AG04450 (cell line): Measurements from ENCODE around the gene TBC1D7. TPM values are rescaled to one million over a fixed set of nuclear protein-coding genes. Genes with fewer than 3 reads are reported as not detected.

Experiments used
- CTCF ChIA-PET: fragments of 300-600, 350-600 bp; formaldehyde crosslinking; extraction: SDS; loops from one replicate; lab custom pipeline; 2022; ENCODE audit warnings: antibody characterized with exemption, inconsistent platforms; lab: Charles Lee
- POLR2A ChIA-PET: fragments of 350-600 bp; formaldehyde crosslinking; extraction: SDS; loops from one replicate; lab custom pipeline; 2021; ENCODE audit warnings: antibody characterized with exemption, inconsistent platforms; lab: Yijun Ruan, JAX
- DNase-seq: peaks from one replicate; pipeline ENCODE4 v3.0.0-alpha.2; 2011; ENCODE audit warnings: low read depth, low spot score
- H3K27ac ChIP-seq: one replicate; pipeline ENCODE4 v1.5.1; 2012; ENCODE audit warnings: low read depth, low read length, control low read depth
- H3K27me3 ChIP-seq: one replicate; pipeline ENCODE4 v1.6.0; 2012; ENCODE audit warnings: low read length; ENCODE audit not compliant: control insufficient read depth, insufficient read depth
- H3K4me3 ChIP-seq: 2 replicates; pipeline ENCODE4 v1.5.1; 2011; ENCODE audit warnings: mild to moderate bottlenecking, low read depth, low read length, control low read depth
- H3K9me3 ChIP-seq: 2 replicates; pipeline ENCODE4 v1.5.1; 2012; ENCODE audit warnings: low read length; ENCODE audit not compliant: control insufficient read depth, insufficient read depth
- polyA plus RNA-seq: library from polyadenylated mRNA; depleted of rRNA; stranded (reverse); fragments of >200 nt; gene quantifications from 2 replicates; pipeline ENCODE4 v1.2.3, GENCODE V29; 2011
- TF ChIP-seq, protein P1 (sequence below): IDR thresholded peaks from 2 replicates; pipeline ENCODE4 v1.5.1; 2011; ENCODE audit warnings: low read depth, low read length, control low read depth, inconsistent platforms

Gene TBC1D7
- polyA plus RNA-seq, 1 experiment: 37.6 TPM

GRCh38 chr6:13370623-13371022 lies 42.3 kb upstream of the TBC1D7 start:
- ChIA-PET POLR2A (no interaction called here), CTCF (interaction anchor here (0.5 kb wide), 1 partner anchor 540 kb away, joined by 5 read pairs; no protein-coding TSS in a partner anchor)
- Histone ChIP-seq H3K4me3 (no peak overlapping the region), H3K27me3 (no peaks in the 10 kb centered on the region), H3K9me3 (no peaks in the 10 kb centered on the region), H3K27ac (no peak overlapping the region)
- TF ChIP-seq, protein P1, sequence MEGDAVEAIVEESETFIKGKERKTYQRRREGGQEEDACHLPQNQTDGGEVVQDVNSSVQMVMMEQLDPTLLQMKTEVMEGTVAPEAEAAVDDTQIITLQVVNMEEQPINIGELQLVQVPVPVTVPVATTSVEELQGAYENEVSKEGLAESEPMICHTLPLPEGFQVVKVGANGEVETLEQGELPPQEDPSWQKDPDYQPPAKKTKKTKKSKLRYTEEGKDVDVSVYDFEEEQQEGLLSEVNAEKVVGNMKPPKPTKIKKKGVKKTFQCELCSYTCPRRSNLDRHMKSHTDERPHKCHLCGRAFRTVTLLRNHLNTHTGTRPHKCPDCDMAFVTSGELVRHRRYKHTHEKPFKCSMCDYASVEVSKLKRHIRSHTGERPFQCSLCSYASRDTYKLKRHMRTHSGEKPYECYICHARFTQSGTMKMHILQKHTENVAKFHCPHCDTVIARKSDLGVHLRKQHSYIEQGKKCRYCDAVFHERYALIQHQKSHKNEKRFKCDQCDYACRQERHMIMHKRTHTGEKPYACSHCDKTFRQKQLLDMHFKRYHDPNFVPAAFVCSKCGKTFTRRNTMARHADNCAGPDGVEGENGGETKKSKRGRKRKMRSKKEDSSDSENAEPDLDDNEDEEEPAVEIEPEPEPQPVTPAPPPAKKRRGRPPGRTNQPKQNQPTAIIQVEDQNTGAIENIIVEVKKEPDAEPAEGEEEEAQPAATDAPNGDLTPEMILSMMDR: no peak
- DNase-seq: no peak

GRCh38 chr6:13369591-13369990 lies 41.3 kb upstream of the TBC1D7 start:
- no peak overlapping the region for H3K4me3 ChIP-seq
- ChIA-PET CTCF (no interaction called here), POLR2A (no interaction called here)
- peaks cover 10% of the 10 kb centered on the region; the same call in 1 of the 2 replicates for H3K9me3 ChIP-seq
- no peak overlapping the region for H3K27ac ChIP-seq
- TF ChIP-seq, protein P1: no peak
- no peak for DNase-seq
- H3K27me3 ChIP-seq: no peaks in the 10 kb centered on the region

DNA sequence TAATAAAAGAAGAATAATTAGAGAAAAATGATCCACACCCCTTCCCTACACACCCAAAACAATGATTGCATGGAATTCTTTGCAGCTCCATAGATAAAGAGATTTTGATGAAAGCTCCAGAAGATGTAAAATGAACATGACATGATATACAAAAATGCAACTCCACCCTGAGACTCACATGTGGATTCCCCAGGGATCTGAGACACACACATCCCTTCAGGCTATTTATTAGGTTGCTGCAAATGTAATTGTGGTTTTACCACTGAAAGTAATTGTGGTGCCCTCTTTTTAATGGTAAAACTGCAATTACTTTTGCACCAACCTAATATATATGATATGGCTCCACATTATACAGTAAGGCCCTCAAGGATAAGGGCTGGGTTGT lies 40.4 kb upstream of the TBC1D7 start:
- ChIA-PET POLR2A (no interaction called here), CTCF (no interaction called here)
- peaks cover 10% of the 10 kb centered on the region; the same call in 1 of the 2 replicates for H3K9me3 ChIP-seq
- DNase-seq: no peak
- no peak overlapping the region for H3K4me3 ChIP-seq
- TF ChIP-seq, protein P1: no peak
- H3K27me3 ChIP-seq: no peaks in the 10 kb centered on the region
- no peak overlapping the region for H3K27ac ChIP-seq

- DNase-seq: no peak
- H3K9me3 ChIP-seq: peaks cover 10% of the 10 kb centered on the region; the same call in 1 of the 2 replicates
- TF ChIP-seq, protein P1: no peak
- no peak overlapping the region for H3K27ac ChIP-seq
- ChIA-PET POLR2A (no interaction called here), CTCF (no interaction called here)
- no peaks in the 10 kb centered on the region for H3K27me3 ChIP-seq
- no peak overlapping the region for H3K4me3 ChIP-seq
These were observed 39.9 kb upstream of the TBC1D7 start for GRCh38 chr6:13368079-13368730.

DNA sequence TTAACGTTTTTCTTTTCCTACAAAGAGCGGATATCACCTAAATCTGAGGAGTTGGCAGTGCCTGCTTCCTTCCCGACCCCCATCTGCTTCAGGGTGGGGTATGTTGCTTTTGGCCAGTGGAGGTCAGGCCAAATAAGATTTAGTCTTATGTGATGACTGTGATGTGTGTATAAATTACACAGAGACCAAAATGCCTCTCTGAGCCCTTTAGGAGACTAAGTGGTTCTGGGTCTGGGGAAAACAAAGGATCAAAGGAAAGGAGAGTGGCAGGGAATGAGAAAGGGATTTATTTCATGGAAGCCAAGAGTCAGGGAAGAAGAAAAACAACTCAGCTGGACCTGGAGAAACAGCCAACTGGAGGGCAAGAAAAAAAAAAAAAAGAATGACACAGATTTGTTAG lies 39.1 kb upstream of the TBC1D7 start:
- no peak overlapping the region for H3K4me3 ChIP-seq
- H3K27ac ChIP-seq: no peak overlapping the region
- TF ChIP-seq, protein P1: no peak
- ChIA-PET POLR2A (no interaction called here), CTCF (no interaction called here)
- peaks cover 10% of the 10 kb centered on the region; the same call in 1 of the 2 replicates for H3K9me3 ChIP-seq
- H3K27me3 ChIP-seq: no peaks in the 10 kb centered on the region
- DNase-seq: no peak
